Measurements from ENCODE around the gene KRT84.

KRT84 gene

DNA sequence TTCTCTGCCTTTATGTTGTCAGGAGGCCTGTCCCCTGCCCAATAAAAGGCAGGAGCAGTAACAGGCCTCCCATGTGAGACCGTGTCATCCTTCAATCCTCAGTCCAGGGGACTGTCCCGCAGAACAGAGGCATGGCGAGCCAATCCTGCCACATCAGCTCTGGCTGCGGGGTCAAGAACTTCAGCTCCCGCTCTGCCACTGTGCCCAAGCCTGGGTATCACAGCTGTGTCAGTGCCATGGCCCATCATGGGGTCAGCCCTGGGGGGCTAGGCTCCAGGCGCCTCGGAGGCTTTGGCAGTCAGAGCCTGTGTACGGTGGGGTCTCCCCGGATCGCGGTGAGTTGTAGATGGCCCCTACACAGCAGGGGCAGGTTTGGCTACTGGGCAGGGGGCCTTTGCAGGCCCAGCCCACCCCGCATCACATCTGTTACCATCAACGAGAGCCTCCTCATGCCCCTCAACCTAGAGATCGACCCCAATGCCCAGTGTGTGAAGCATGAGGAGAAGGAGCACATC, 44.3 kb downstream of the KRT84 start:
- DNase-seq (ENCODE audit: low spot score): no peak

DNA sequence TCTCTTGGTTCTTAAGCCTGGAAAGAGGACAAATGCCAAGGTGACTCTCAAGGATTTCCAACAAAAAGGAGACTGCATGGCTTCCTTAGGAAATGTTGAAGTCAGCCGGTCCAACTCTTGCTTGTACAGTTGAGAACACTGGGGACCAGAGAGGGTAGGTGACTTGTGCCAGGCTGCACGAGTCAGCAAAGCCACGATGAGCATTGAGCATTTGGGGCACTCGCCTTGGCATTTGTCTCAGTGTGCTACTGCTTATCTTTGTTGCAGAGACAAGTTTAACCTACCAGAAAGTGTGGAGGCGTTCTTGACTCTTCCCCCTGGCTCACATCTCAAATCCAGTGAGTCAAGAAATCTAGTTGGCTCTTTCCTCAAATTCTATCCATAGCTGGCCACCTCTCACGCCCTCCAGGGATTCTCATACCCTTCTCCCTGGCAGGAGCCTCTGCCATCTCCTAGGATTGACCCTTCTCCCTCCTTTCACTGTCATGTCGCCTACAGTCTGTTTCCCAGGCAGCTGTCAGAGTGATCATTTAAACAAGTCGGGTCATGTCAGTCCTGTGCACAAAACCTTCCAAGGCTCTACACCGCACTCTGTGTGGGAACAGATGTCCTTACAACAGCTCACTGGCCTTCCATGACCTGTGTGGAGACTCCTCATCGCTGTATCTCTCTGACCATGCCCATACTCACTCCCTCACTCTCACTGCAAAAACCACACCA, 47.1 kb downstream of the KRT84 start:
- no peak for DNase-seq (ENCODE audit: low spot score)

GRCh38 chr12:52337054-52337453, 48.4 kb downstream of the KRT84 start:
- no peak for DNase-seq (ENCODE audit: low spot score)

GRCh38 chr12:52336641-52337040, 48.8 kb downstream of the KRT84 start:
- DNase-seq (ENCODE audit: low spot score): no peak

GRCh38 chr12:52335598-52336262, 49.7 kb downstream of the KRT84 start:
- no peak for DNase-seq (ENCODE audit: low spot score)

GRCh38 chr12:52334185-52334584, 51.3 kb downstream of the KRT84 start:
- no peak for DNase-seq (ENCODE audit: low spot score)

- no peak for DNase-seq (ENCODE audit: low spot score)
These were observed 52.1 kb downstream of the KRT84 start for GRCh38 chr12:52333321-52333720.

DNA sequence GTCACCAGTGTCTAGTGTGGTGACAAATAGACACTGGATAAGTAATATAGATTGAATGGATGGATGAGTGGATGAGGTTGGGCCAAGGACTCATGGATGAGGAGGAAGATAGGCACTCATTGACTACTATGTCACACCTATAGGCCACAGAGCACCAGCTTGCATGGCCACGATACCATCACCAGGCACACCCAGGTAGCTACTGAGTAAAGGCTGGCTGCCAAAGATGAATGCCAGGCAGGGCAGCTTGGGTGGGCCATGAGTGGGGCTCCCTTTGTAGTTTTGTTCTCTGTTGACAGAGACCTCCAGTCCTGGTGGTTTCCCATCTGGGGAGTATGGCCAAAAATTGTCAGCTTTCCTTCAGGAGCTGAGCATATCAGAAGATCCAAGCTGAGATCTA, 53.1 kb downstream of the KRT84 start:
- DNase-seq (ENCODE audit: low spot score): no peak

DNA sequence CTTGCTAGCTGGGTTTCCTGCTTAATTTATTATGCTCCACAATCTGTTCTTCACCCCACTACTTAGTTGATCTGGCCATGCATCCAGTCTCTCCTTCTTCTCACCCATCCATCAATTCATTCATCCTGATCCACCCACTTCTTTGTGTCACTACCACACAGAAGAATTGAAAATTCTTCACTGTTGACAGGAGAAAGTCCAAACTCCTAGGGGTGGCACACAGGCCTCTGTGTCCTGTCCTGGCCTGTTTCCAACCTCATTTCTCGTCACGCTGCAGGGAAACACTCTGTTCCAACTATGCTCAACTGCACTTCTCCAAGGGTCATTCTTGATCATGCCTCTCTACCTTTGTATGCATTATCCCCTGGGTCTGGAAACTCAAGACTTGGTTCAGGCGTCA, 53.6 kb downstream of the KRT84 start:
- no peak for DNase-seq (ENCODE audit: low spot score)

DNA sequence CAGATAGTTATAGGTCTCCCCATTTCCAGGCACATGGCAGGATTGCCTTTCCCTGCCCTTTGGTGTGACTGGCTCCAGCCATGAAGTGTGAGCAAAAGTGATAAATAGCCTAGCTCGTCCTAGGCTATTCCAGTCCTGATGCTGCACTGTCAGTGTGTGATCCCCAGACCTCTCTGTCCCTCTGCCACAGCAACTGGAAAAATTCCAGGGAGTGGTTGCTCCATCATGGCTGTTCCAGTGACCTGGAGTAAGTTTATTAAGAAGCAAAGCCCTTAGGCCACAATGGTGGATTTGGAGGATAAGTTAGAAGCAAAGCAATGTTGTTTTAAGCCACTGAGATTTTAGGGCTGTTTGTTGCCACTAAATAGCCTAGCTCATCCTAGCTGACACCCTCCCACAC, 54.4 kb downstream of the KRT84 start:
- DNase-seq (ENCODE audit: low spot score): no peak

DNA sequence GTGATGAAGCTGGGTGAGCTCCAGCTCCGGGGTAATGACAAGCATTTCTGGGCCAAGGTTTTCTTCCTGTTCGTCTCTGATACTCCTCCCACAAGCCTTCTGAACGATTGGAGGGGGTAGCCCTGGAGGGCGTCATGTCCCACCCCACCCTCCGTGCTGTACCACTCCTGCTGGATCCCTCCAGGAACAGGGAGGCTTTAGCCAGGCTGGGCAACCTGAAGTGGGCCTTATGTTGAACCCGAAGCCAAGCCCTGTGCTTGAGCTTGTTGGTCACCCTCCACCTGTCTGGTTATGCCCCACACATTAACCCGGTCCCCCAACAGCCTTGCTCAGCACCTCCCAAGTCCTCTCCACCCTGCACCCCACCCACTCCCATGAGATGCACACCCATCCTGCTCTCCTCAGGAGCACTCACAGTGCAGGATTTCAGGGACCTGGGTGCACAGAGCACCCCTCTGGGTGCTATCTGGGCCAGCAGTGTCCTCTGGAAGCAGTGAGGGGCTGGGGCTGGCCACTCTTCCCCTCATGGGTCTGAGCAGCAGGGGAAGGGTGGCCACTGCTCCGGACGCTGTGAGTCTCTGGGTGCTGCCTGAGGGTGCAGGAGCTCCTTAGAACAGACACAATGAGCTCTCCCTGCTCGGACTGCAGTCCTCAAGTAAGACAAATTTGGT, 57.5 kb downstream of the KRT84 start:
- no peak for DNase-seq (ENCODE audit: low spot score)

All from GM03348 (cell line).